GM18499 (cell line): ENCODE results near the gene RNASE8.

Experiments used
- ATAC-seq: cut with Tn5 transposase; IDR thresholded peaks from one replicate; pipeline ENCODE4 v1.9.1; 2021; ENCODE audit warnings: moderate number of reproducible peaks; ENCODE audit not compliant: insufficient read depth, unreplicated experiment

RNASE8 gene

DNA sequence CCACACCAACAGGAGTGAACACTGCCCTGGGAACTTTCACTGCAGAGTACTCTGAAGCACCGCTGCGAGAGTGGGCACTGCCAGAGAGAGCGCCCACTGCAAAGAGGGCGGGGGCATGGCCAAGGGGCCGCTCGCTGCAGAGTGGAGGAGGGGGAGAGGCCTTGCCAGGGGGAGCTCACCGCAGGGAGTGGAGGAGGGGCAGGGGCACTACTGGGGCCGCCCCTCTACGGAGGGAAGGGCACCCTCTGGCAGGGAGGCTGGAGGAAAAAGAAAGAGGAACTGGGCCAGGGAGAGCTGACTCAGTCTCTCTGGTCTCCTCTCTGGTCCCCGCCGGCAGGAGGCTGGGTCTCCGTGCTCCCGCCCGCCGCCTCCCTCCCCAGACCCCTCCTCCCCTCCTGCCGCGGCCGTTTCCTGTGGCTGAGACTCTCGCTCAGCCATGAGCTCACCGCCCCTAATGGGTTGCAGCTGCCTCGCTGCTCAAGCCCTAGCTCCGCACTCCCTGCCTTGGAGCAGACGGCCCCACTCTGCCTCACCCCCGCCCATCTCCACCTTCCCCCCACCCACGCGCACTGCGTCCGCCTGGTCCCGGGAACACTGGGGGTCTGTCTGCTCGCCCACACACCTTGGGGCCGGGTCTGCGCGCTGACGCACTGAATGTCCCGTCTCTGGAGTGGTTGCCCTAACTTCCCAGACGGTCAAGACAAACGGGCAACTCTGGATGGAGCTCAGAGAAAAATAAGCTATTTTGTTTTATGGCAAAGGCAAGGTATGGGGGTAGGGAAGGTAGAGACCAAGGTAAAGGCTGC is 13.8 kb downstream of the RNASE8 start:
- ATAC-seq = peak; percentile 53

DNA sequence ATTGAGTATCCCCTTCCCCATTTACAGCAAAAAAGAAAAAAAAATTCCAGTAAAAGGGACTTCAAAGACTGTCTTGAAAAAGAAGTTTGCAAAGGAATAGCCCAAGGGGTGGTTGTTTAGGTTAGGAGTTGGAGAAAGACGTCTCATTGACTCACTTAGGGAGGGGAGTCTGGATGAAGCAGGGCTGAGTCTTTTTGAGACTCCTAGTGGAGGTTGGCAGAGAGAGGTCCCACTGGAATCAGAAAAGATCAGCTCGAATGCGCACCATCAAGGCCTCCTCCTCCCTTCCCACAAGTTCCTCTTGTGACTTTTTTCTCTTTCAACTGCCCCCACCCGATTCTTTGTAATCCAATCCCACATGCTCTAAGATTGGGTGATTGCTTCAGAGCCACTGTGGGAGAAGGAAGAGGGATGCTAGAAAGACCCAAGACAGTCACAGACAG is 14.4 kb downstream of the RNASE8 start:
- no peak for ATAC-seq

DNA sequence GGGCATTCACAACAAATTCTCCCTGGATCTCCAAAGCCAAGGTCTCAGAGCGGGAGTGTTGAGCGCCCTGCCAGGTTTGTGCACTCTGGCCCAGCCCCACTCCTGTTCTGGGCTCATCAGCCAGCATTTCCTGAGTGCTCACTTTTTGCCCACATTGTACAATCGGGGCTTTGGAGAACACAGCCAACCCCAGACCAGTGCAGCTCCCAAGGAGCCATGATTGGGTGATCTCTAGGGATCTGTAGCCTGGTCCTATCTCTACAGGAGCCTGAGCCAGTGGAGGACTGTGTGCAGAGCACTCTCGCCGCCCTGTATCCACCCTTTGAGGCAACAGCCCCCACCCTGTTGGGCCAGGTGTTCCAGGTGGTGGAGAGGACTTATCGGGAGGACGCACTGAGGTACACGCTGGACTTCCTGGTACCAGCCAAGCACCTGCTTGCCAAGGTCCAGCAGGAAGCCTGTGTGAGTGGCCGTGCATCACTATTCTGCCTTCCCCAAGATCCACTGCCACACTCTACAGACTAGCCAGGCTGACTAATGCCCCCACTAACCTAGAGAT is 15.2 kb downstream of the RNASE8 start:
- ATAC-seq = no peak

DNA sequence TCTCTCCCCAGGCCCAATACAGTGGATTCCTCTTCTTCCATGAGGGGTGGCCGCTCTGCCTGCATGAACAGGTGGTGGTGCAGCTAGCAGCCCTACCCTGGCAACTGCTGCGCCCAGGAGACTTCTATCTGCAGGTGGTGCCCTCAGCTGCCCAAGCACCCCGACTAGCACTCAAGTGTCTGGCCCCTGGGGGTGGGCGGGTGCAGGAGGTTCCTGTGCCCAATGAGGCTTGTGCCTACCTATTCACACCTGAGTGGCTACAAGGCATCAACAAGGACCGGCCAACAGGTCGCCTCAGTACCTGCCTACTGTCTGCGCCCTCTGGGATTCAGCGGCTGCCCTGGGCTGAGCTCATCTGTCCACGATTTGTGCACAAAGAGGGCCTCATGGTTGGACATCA is 16.3 kb downstream of the RNASE8 start:
- ATAC-seq = no peak

DNA sequence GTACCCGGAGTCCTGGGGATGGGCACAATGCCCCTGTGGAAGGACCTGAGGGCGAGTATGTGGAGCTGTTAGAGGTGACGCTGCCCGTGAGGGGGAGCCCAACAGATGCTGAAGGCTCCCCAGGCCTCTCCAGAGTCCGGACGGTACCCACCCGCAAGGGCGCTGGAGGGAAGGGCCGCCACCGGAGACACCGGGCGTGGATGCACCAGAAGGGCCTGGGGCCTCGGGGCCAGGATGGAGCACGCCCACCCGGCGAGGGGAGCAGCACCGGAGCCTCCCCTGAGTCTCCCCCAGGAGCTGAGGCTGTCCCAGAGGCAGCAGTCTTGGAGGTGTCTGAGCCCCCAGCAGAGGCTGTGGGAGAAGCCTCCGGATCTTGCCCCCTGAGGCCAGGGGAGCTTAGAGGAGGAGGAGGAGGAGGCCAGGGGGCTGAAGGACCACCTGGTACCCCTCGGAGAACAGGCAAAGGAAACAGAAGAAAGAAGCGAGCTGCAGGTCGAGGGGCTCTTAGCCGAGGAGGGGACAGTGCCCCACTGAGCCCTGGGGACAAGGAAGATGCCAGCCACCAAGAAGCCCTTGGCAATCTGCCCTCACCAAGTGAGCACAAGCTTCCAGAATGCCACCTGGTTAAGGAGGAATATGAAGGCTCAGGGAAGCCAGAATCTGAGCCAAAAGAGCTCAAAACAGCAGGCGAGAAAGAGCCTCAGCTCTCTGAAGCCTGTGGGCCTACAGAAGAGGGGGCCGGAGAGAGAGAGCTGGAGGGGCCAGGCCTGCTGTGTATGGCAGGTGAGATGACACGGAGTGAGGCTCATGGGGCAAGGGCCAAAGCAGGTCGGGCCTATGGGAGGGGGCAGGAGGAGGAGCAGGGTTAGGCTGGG is 17.0 kb downstream of the RNASE8 start:
- ATAC-seq = no peak

DNA sequence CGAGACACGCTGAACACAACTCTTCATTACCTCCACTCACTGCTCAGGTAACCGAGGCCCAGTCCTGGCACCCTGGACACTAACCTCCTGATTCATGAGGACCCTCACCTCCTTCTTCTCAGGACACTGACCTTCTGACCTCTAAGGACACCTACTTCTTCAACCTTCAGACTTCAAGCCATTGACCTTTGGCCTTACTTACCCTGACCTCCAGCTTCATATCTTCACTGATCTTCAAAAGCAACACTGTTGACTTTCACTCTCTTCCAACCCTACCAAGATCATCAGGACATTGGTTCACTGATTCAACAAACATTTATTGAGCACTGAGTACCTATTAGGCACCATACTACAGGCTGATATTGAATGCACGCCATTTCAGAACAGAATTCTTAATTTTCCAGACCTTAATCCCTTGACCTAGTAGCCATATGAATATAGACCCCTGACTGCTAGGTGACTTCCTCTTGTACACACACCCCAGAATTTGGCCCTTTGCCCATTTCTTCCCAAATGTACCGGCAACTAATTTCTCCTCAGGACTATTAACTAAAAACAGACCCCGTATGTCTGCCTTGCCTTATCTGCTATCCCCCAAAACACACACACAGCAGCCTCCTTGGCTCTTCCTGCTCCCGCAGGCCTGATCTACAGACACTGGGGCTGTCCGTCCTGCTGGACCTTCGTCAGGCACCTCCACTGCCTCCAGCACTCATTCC is 18.3 kb downstream of the RNASE8 start:
- no peak for ATAC-seq

DNA sequence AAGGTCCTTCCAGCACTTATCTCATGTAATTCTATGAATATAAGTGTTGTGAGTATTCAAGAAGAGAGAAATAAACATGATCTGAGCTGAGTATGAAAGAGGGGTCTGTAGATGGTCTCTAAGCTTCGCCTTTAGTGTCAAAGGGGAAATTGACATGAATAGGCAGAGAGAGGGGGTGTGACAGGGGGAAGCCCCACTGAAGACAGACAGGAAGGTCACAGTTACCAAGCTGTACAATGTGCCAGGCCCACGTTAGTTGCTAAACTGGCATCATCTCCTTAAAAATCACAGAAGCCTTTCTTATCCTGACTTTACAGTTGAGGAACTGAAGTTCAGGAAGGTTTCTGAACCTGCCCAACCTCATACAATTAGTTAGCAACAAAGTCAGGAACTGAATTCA is 20.1 kb downstream of the RNASE8 start:
- ATAC-seq = no peak

DNA sequence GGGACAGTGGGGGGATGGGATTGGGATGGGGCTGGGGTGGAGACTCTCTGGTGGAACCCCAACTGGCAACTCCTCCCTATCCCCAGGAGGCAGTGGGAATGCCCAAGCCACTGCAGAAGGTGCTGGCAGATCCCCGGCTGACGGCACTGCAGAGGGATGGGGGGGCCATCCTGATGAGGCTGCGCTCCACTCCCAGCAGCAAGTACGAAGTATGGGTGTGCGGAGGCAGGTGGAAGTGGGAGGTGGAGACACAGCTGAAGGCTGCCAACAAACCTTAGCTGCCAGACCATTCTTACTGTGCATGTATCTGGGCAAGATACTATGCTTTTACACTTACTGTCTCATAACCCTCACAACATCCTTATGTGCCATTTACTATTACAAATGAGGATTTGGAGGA is 20.7 kb downstream of the RNASE8 start:
- ATAC-seq = no peak

DNA sequence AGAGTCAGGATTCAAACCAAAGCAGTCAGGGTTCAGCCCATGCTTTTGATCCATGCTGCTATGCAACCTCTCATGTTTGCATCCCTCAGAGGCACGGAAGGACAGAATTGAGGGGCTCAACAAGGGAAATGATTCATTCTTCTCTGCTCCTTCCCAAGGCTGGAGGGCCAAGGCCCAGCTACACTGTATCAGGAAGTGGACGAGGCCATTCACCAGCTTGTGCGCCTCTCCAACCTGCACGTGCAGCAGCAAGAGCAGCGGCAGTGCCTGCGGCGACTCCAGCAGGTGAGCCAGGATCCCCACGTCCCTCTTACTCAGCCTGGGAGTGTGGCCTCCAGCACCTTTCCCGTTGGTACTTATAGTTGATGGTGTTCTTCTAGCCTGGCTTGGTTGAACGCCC is 21.1 kb downstream of the RNASE8 start:
- ATAC-seq = no peak

DNA sequence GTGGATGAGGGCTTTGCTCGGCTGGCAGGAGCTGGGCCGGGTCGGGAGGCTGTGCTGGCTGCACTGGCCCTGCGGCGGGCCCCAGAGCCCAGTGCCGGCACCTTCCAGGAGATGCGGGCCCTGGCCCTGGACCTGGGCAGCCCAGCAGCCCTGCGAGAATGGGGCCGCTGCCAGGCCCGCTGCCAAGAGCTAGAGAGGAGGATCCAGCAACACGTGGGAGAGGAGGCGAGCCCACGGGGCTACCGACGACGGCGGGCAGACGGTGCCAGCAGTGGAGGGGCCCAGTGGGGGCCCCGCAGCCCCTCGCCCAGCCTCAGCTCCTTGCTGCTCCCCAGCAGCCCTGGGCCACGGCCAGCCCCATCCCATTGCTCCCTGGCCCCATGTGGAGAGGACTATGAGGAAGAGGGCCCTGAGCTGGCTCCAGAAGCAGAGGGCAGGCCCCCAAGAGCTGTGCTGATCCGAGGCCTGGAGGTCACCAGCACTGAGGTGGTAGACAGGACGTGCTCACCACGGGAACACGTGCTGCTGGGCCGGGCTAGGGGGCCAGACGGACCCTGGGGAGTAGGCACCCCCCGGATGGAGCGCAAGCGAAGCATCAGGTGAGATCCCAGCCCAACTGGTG is 24.0 kb downstream of the RNASE8 start:
- no peak for ATAC-seq

DNA sequence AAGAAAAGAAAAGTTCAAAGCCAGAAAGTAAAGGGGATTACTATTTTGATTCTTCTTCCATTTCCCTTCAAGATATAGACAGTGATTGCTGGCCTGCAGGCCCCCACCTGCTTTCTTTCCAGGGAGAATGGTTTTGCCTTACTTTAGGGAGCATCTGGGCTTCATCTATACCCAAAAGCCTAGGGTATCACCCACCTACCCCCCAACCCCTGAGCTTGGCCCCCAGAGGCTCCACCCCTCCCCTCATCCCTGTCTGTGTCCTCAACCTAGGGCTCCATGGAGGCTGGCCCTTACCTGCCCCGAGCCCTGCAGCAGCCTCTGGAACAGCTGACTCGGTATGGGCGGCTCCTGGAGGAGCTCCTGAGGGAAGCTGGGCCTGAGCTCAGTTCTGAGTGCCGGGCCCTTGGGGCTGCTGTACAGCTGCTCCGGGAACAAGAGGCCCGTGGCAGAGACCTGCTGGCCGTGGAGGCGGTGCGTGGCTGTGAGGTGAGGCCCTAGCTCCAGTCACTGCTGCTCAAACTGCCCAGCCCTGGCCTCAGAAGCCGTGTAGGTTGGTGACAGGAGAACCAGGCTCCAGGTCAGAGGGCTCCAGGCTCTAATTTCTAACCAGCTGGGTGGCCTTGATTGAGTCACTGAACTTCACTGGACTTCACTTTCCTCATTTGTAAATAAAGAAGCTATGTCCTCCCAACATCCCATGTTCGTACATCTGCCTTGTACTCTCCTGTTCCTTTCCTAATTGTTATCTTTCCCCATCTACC is 26.1 kb downstream of the RNASE8 start:
- no peak for ATAC-seq

DNA sequence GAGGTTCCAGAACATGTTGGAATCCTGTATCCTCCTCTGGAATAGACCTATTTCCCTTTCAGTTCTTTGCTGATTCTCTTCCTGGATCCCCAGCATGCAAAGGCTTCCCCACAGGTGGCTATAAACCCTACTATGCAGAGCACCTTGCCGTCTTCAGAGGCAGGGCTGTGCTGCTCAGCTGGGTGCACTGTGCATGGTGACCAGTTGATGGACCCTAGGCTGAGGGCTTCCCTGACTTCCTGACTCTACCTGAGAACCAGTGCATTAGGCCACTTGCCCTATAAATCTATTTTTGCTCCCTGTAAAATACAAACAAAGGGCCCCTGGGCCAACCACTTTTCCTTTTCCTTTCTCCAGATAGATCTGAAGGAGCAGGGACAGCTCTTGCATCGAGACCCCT is 26.8 kb downstream of the RNASE8 start:
- no peak for ATAC-seq

DNA sequence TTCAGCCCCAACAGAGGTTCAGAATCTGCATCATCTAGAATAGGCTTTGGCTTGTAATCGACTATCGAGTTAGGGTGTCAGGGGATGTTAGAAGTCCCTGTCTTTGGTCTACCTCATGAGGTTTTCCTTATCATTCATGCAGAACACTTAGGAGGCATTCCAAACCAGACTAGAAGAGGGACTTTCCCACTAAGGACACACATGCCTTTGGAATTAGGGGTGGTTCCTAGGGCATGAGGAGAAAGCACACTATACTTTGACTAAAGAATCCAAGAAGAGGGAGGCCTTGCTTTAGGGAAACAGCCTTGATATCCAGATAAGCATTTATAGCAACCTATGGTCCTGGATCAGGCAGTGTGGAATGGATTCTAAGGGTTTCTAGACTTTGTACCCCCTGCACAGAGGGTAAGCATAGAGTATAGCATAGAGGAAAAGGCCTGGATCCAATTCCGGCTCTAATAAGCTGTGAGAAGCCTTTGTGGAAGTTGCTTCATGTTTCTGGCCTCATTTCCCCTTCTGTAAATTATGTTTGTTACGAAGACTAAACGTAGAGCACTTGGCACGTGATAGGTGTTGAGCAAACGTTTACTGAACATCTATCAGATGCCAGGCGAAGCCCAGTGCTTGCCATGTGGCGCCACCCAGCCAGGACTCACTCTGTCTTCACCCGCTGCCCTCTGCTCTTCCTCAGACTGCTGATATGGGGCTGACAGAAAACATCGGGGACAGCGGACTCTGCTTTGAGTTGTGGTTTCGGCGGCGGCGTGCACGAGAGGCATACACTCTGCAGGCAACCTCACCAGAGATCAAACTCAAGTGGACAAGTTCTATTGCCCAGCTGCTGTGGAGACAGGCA is 27.6 kb downstream of the RNASE8 start:
- no peak for ATAC-seq

DNA sequence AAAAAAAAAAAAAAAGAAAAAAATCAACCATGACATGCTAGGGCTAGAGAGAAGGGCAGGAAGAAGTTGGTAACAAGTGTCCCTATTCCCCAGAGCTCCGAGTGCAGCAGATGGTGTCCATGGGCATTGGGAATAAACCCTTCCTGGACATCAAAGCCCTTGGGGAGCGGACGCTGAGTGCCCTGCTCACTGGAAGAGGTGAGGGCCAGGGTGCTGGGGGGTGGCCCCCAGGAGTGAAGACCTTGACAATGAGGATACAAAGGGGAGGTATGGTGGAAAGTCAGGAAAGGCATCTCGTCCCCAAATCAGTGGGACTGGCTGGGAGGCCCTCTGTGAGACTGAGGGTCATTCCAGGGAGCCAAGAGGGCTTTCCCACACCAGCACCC is 29.3 kb downstream of the RNASE8 start:
- ATAC-seq = no peak

DNA sequence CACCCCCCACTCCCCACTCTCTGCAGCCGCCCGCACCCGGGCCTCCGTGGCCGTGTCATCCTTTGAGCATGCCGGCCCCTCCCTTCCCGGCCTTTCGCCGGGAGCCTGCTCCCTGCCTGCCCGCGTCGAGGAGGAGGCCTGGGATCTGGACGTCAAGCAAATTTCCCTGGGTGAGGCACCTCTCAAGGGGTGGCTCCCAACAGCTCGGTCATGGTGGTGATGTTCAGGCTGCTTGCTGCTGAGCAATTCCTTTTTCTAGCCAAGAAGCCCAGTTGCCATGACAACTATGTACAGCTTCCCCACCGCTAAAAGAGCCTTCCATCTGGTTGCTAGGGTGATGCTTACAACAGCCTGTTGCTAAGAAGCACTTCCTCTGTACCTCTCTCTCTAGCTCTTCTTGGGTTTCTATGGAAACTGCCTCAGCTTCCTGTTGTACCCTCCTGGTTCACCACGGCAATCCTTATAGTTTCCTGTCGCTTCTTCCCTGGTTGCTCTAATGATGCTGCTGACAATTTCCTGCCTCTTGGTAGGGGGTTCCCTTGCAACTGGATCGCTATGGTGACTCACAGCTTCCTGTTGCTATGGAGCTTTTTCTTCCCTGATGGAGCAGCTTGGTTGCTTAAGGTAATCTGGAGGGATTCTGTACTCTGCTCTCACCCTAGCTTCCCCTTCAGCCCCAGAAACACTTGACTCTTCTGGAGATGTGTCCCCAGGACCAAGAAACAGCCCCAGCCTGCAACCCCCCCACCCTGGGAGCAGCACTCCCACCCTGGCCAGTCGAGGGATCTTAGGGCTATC is 29.9 kb downstream of the RNASE8 start:
- ATAC-seq = peak; percentile 58

DNA sequence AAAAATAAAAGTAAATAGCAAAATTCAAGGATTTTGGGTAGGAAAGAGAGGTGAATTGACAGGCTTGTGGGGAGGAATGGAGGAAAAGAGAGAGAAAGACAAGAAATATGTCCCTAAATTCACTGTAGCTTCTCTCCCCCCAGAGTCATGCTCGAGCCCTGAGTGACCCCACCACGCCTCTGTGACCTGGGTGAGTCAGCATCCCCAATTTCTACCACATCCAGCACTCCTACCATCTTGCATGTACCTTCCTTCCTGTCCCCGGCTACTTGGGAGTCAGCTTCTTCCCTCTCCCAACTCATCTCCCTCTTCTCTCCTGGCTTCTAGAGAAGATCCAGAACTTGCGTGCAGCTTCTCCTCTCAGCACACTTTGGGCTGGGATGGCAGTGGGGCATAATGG is 31.1 kb downstream of the RNASE8 start:
- no peak for ATAC-seq

DNA sequence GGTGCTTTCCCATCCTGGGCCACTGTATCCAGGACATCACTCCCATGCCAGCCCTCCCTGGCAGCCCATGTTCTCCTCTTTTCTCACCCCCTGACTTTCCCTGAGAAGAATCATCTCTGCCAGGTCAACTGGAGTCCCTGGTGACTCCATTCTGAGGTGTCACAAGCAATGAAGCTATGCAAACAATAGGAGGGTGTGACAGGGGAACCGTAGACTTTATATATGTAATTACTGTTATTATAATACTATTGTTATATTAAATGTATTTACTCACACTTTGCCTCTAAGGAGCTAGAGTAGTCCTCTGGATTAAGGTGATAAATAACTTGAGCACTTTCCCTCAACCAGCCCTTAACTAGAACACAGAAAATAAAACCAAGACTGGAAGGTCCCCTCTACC is 31.6 kb downstream of the RNASE8 start:
- ATAC-seq = no peak

DNA sequence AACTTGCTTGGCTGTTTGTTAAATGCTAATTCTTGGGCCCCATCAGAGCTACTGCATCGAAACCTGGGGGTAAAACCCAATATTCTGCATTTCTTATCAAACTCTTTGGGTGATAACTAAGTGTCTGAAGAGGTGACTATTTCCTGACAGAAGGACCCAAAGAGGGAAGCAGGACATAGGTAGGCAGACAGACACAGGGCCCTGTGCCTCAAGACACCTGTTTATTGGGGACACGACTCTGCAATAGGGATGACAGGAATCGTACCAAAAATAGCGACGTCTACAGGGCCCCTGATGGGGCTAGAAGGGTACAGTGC is 32.2 kb downstream of the RNASE8 start:
- no peak for ATAC-seq
